Psoas muscle (tissue), 8 donors: ENCODE data around the gene UQCRC1. TPM values are rescaled to one million over a fixed set of nuclear protein-coding genes. Genes with fewer than 3 reads are reported as not detected.

Experiments used
- ATAC-seq, 4 donors: fragments of 200-7000 bp; cut with Tn5 transposase; one replicate each; pipeline ENCODE4 v1.9.1; 2020; ENCODE audit warnings: moderate library complexity in 3 of 4, mild to moderate bottlenecking in 2 of 4
- DNase-seq, 2 donors: peaks; one replicate each; pipeline ENCODE4 v3.0.0-alpha.2; 2020
- H3K27ac ChIP-seq: fragments of 200-600 bp; one replicate; pipeline ENCODE4 v1.8.0; 2022
- H3K27me3 ChIP-seq, 3 donors: fragments of 200-600 bp in 1 of 3; one replicate each; pipeline versions ENCODE4 v1.6.1 to v1.8.0; 2013 to 2022; ENCODE audit warnings: low read length in 2 of 3, mild to moderate bottlenecking in 2 of 3, moderate library complexity in 1 of 3; ENCODE audit not compliant: insufficient read depth in 3 of 3
- H3K36me3 ChIP-seq, 2 donors: fragments of 200-600 bp in 1 of 2; one replicate each; pipeline versions ENCODE4 v1.6.1 to v1.8.0; 2013 to 2022; ENCODE audit warnings: low read depth in 1 of 2, mild to moderate bottlenecking in 1 of 2, moderate library complexity in 1 of 2; ENCODE audit not compliant: insufficient read depth in 1 of 2
- H3K4me1 ChIP-seq: fragments of 200-600 bp; one replicate; pipeline ENCODE4 v1.8.0; 2022
- H3K4me3 ChIP-seq: fragments of 200-600 bp; one replicate; pipeline ENCODE4 v1.8.0; 2022; ENCODE audit warnings: mild to moderate bottlenecking
- H3K9me3 ChIP-seq: fragments of 200-600 bp; one replicate; pipeline ENCODE4 v1.8.0; 2022
- WGBS, 3 donors: extraction: QIAGEN DNeasy Blood & Tissue Kit; methylation state at CpG; one replicate each; pipeline versions ENCODE4 v1.1.6 to v1.1.7; 2013; 5-methylcytosine and 5-hydroxymethylcytosine counted together
- intact Hi-C, 2 donors: fragments of 100-400 bp; cut with DNase I; formaldehyde crosslinking; loops; one replicate each; pipeline versions ENCODE4 v1.11.0 to v1.14.2; 2022
- polyA plus RNA-seq, 3 donors: library from polyadenylated mRNA; stranded (reverse); fragments of 200-250 nt; gene quantifications; one replicate each; pipeline ENCODE4 v1.2.3, GENCODE V29; 2013
- total RNA-seq, 4 donors: library from RNA; stranded (reverse); fragmentation: NEBNext Ultra II Directional in 2 of 4; extraction: Animal tissue kit (Norgen Biotek cat#: 25700) in 2 of 4; gene quantifications; one replicate each; pipeline versions ENCODE4 v1.2.1 to v1.2.4, GENCODE V29; 2021 to 2023
- TF ChIP-seq, protein P1 (sequence below): fragments of 200-600 bp; IDR thresholded peaks from one replicate; pipeline ENCODE4 v1.8.0; 2022; ENCODE audit warnings: antibody characterized with exemption
- donor health status: healthy with polysubstance abuse.
- donor health status: DM: no; HTN: no; CAD: no; lungs with moderate emphysema.
- donor health status: Bipolar disorder and iron deficiency.
- donor health status: healthy.
- donor health status: DM: yes; HTN: yes; CAD: no.
- donor health status: DM: no; HTN: no; CAD: no.
- donor health status: DM: no; HTN: no; CAD: no.
- donor health status: DM: yes; HTN: yes; CAD: no.

UQCRC1 gene
- total and polyA plus RNA-seq, 7 donors = 466 to 719 (median 674) TPM

DNA sequence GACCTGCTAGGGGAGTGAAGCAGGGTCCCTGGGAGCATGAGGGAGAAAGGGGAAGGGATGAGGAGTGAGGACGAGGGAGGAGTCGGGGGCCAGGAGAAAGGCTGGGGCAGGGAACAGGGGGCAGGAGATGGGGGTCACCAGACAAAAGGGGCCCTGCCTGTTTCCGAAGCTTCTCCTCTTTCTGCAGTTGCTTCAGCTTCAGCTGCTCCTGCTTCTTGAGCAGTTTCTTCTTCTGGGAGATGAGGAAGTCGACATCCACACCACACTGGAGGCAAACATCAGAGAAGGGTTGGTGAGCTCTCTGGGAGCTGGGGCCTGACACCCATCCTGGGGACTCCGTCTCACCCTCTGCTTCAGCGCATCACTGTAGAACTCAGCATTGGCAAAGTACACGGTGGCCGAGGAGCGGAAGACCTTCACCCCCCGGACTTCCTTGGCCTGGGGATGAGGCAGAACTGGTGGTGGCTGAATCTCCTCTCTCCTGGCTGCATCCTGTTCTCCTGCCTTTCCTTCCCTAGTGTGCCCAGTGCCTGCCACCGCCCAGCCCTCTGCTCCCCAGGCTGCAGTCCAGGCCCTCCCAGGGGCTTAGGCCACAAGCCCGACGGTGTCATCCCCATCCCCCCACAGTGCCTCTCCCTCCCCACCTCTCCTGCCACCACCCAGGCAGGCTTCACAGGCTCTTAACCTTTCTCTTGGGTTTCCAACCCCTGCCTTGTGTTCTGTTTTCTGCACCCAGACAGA lies 19.0 kb upstream of the UQCRC1 start:
- 78 to 87% (median 80%) methylated on average over 13 of the region's 13 CpGs for whole genome bisulfite sequencing, 3 donors
- Histone ChIP-seq H3K27ac (no peak overlapping the region), H3K4me3 (no peak overlapping the region), H3K4me1 (no peaks in the 10 kb centered on the region), H3K9me3 (no peaks in the 10 kb centered on the region), H3K27me3 (no peaks in the 10 kb centered on the region), H3K36me3 (peaks cover 2 to 63% of the 10 kb centered on the region in 2 donors)
- intact Hi-C loops = no loop called here
- TF ChIP-seq, protein P1, sequence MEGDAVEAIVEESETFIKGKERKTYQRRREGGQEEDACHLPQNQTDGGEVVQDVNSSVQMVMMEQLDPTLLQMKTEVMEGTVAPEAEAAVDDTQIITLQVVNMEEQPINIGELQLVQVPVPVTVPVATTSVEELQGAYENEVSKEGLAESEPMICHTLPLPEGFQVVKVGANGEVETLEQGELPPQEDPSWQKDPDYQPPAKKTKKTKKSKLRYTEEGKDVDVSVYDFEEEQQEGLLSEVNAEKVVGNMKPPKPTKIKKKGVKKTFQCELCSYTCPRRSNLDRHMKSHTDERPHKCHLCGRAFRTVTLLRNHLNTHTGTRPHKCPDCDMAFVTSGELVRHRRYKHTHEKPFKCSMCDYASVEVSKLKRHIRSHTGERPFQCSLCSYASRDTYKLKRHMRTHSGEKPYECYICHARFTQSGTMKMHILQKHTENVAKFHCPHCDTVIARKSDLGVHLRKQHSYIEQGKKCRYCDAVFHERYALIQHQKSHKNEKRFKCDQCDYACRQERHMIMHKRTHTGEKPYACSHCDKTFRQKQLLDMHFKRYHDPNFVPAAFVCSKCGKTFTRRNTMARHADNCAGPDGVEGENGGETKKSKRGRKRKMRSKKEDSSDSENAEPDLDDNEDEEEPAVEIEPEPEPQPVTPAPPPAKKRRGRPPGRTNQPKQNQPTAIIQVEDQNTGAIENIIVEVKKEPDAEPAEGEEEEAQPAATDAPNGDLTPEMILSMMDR = no peak
- ATAC-seq (no peak), DNase-seq (no peak)

DNA sequence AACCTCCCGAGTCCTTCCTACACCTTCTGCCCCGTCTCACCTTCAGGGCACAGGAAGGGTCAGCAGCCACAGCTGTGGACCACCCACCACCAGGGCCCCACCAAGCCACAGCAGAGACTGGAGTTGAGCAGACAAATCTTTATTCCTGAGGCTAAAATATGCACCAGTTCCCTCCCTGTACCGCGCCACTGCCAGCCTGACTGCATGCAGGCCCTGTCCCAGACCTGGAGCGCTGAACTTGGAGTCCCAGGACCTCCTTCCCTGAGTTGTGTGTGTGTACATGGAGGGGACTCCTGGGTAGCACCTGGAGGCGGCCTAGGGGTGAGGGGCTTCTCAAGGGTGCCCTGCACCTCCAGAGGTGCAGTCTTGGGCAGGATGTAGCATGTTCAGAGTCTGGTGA lies 16.2 kb upstream of the UQCRC1 start:
- no peak overlapping the region for H3K27ac ChIP-seq
- no peak for DNase-seq
- no peaks in the 10 kb centered on the region for H3K9me3 ChIP-seq
- 88 to 91% (median 89%) methylated on average over 6 of the region's 6 CpGs for WGBS, 3 donors
- H3K27me3 ChIP-seq = no peaks in the 10 kb centered on the region
- peaks cover 2 to 50% of the 10 kb centered on the region in 2 donors for H3K36me3 ChIP-seq
- intact Hi-C loops = no loop called here
- ATAC-seq = no peak
- no peaks in the 10 kb centered on the region for H3K4me1 ChIP-seq
- no peak overlapping the region for H3K4me3 ChIP-seq
- TF ChIP-seq, protein P1 = no peak

DNA sequence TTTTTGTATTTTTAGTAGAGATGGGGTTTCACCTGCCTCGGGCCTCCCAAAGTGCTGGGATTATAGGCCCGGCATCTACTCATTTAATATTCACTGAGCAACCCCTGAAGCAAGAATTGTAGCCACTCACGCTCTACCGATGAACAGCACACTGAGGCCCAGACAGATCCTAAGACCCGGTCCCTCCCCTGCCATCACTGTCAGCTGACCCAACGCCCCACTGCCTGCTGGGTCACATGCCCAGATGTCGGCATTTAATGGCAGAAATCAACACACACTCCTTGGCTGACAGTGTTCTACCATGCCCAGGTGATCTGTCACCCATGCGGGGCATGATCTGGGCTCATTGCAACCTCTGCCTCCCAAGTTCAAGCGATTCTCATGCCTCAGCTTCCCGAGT lies 15.3 kb upstream of the UQCRC1 start:
- Histone ChIP-seq H3K36me3 (peaks cover 2 to 42% of the 10 kb centered on the region in 2 donors), H3K4me3 (no peak overlapping the region), H3K4me1 (no peaks in the 10 kb centered on the region), H3K27ac (no peak overlapping the region), H3K9me3 (no peaks in the 10 kb centered on the region), H3K27me3 (no peaks in the 10 kb centered on the region)
- ATAC-seq (no peak), DNase-seq (no peak)
- TF ChIP-seq, protein P1 = no peak
- 83 to 94% (median 84%) methylated on average over 10 of the region's 10 CpGs for WGBS, 3 donors
- intact Hi-C loops = no loop called here

DNA sequence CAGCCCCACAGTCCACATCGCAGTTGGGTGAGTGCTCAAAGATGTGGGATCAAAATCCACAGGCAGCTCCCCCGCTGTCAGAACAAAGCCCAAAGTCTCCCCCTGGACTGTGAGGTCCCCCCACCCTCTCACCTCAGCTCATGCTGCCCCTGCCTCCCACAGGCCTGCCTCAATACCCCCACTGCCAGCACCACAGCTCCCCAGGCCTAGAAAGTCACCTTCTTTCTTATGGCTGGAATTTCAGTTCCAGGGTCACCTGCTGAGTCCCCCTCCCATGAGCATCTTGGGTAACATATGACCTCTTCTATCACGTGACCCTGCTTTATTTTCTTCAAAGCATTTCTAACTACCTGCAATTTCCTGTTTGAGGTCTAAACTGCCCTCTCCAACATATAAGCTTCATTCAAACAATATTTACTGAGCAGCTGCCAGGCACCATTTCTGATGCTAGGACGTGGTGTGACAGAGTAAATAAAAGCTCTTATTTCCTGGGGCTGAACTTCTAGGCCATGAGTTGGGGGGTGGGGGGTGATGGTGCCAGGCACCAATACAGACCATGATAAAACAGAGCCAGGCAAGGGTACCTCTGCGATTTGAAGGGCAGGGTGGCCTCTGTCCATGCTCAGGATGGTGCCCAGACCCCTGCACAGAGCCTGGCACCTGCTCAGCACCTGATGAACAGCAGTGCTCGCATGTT lies 14.6 kb upstream of the UQCRC1 start:
- H3K36me3 ChIP-seq = peaks cover 2 to 37% of the 10 kb centered on the region in 2 donors
- intact Hi-C loops = no loop called here
- no peaks in the 10 kb centered on the region for H3K27me3 ChIP-seq
- no peaks in the 10 kb centered on the region for H3K9me3 ChIP-seq
- no peak for DNase-seq
- TF ChIP-seq, protein P1 = no peak
- ATAC-seq = no peak
- H3K4me3 ChIP-seq = no peak overlapping the region
- H3K27ac ChIP-seq = no peak overlapping the region
- WGBS, 3 donors = 76 to 82% (median 78%) methylated on average over 6 of the region's 6 CpGs
- H3K4me1 ChIP-seq = no peaks in the 10 kb centered on the region
